Sigmoid colon (tissue), 4 donors: ENCODE data around the gene MNAT1.

ENCODE experiments used
- CTCF ChIP-seq, 4 experiments: fragments of 450-650 bp in 3 of 4; fragments of 200-600 bp in 1 of 4; IDR thresholded peaks; one replicate each; pipeline ENCODE4 v1.5.1; 2016 to 2019; ENCODE audit warnings: antibody characterized with exemption in 4 of 4, mild to moderate bottlenecking in 3 of 4, moderate library complexity in 2 of 4
- EP300 ChIP-seq, 4 donors: sonication (generic); formaldehyde crosslinking; IDR thresholded peaks; one replicate each; pipeline ENCODE4 v1.6.1; 2017; ENCODE audit warnings: antibody characterized with exemption in 4 of 4
- POLR2A ChIP-seq, 2 donors: fragments of 450-650 bp; IDR thresholded peaks; one replicate each; pipeline ENCODE4 v1.6.1; 2016; ENCODE audit warnings: antibody characterized with exemption in 2 of 2, mild to moderate bottlenecking in 2 of 2, moderate library complexity in 2 of 2
- POLR2AphosphoS5 ChIP-seq, 4 donors: sonication (generic); formaldehyde crosslinking; IDR thresholded peaks; one replicate each; pipeline ENCODE4 v1.6.1; 2017; ENCODE audit warnings: antibody characterized with exemption in 4 of 4

DNA sequence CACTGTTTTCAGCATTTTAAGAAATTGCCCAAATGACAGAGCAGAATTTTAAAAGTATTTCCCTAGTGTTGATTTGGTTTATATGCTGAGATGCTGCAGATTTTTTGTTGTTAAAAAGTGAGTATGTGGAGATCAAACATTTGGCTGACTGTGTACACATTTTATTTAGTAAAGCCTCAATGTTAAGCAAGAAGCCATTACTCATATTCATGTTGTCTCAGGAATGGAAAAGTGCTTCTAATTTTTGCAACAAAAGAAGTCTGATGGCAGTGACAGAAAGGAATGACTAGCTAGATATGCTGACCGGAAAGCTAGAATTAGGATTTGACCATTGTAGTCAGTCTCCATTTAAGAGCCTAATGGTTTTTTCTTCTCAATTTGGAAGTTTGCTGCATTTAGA is 269.0 kb downstream of the MNAT1 start:
- TF ChIP-seq CTCF (IDR thresholded peaks at IDR 0.05) (no peak), POLR2AphosphoS5 (IDR thresholded peaks at IDR 0.05) (no peak), POLR2A (IDR thresholded peaks at IDR 0.05) (no peak), EP300 (IDR thresholded peaks at IDR 0.05) (no peak)
